ENCODE measurements around the gene PDLIM3.

Gene PDLIM3

GRCh38 chr4:185461565-185461964 is 73.7 kb downstream of the PDLIM3 start:
- Histone ChIP-seq H3K27ac (ENCODE audit: low read length) (no peak overlapping the region), H3K4me1 (ENCODE audit: control insufficient read depth, insufficient read depth, low read length) (no peaks in the 10 kb centered on the region), H3K36me3 (ENCODE audit: control insufficient read depth in 2 of 2, insufficient read depth in 2 of 2, low read length in 2 of 2) (no peaks in the 10 kb centered on the region), H3K27me3 (ENCODE audit: control insufficient read depth in 1 of 2, insufficient read depth in 2 of 2, low read length in 2 of 2) (no peaks in the 10 kb centered on the region), H3K9ac (ENCODE audit: low read length in 2 of 2) (no peak overlapping the region), H3K9me3 (ENCODE audit: control insufficient read depth in 2 of 2, low read length in 2 of 2) (no peaks in the 10 kb centered on the region), H3K4me3 (ENCODE audit: low read length in 2 of 2) (no peak overlapping the region)

DNA sequence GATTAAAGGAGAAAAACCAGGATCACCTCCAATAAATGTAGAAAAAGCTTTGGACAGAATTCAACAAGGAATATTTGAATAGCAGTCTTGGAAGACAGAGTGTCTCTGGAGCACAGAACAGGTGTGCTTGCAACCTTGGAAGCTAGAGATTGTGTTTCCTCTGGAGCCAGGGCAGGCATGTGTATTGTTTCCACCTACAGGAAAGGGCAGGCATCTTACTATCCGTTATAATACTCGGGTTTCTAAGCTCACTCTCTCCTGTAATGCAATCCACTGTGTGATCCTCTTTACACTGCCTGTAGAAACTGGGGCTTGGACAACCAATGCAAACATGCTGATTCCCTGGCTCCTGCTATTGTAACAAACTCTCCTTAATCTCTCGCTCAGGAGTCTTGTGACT is 78.2 kb downstream of the PDLIM3 start:
- Histone ChIP-seq H3K9ac (ENCODE audit: low read length in 2 of 2) (no peak overlapping the region), H3K27me3 (ENCODE audit: control insufficient read depth in 1 of 2, insufficient read depth in 2 of 2, low read length in 2 of 2) (no peaks in the 10 kb centered on the region), H3K36me3 (ENCODE audit: control insufficient read depth in 2 of 2, insufficient read depth in 2 of 2, low read length in 2 of 2) (no peaks in the 10 kb centered on the region), H3K4me3 (ENCODE audit: low read length in 2 of 2) (no peak overlapping the region), H3K4me1 (ENCODE audit: control insufficient read depth, insufficient read depth, low read length) (no peaks in the 10 kb centered on the region), H3K9me3 (ENCODE audit: control insufficient read depth in 2 of 2, low read length in 2 of 2) (no peaks in the 10 kb centered on the region), H3K27ac (ENCODE audit: low read length) (no peak overlapping the region)

- Histone ChIP-seq H3K9me3 (ENCODE audit: control insufficient read depth in 2 of 2, low read length in 2 of 2) (no peaks in the 10 kb centered on the region), H3K9ac (ENCODE audit: low read length in 2 of 2) (no peak overlapping the region), H3K4me3 (ENCODE audit: low read length in 2 of 2) (no peak overlapping the region), H3K4me1 (ENCODE audit: control insufficient read depth, insufficient read depth, low read length) (no peaks in the 10 kb centered on the region), H3K36me3 (ENCODE audit: control insufficient read depth in 2 of 2, insufficient read depth in 2 of 2, low read length in 2 of 2) (no peaks in the 10 kb centered on the region), H3K27me3 (ENCODE audit: control insufficient read depth in 1 of 2, insufficient read depth in 2 of 2, low read length in 2 of 2) (no peaks in the 10 kb centered on the region), H3K27ac (ENCODE audit: low read length) (no peak overlapping the region)
Observed at GRCh38 chr4:185456131-185456530, 79.2 kb downstream of the PDLIM3 start.
